Hepatocyte (in vitro differentiated cells): ENCODE measurements around the gene PSAPL1. TPM values are rescaled to one million over a fixed set of nuclear protein-coding genes. Genes with fewer than 3 reads are reported as not detected.

ENCODE experiments used
- DNase-seq: peaks from one replicate; pipeline ENCODE4 v3.0.0-alpha.2; 2016; ENCODE audit warnings: low spot score
- H2AFZ ChIP-seq: fragments of 200-600 bp; sonication (generic); 2 replicates; pipeline ENCODE4 v1.6.0; 2016; ENCODE audit warnings: antibody characterized with exemption, mild to moderate bottlenecking
- H3K27ac ChIP-seq: fragments of 200-600 bp; sonication (generic); 2 replicates; pipeline ENCODE4 v1.5.1; 2016; ENCODE audit warnings: mild to moderate bottlenecking
- H3K27me3 ChIP-seq: fragments of 200-600 bp; sonication (generic); 2 replicates; pipeline ENCODE4 v1.6.1; 2016
- H3K36me3 ChIP-seq: fragments of 200-600 bp; sonication (generic); replicated peaks from 2 replicates; pipeline ENCODE4 v1.5.1; 2016; ENCODE audit warnings: low read depth; ENCODE audit not compliant: insufficient read depth
- H3K4me1 ChIP-seq: fragments of 200-600 bp; sonication (generic); 2 replicates; pipeline ENCODE4 v1.5.1; 2016; ENCODE audit warnings: mild to moderate bottlenecking, moderate library complexity; ENCODE audit not compliant: insufficient read depth
- H3K4me2 ChIP-seq: fragments of 200-600 bp; sonication (generic); 2 replicates; pipeline ENCODE4 v1.6.0; 2016
- H3K4me3 ChIP-seq: fragments of 200-600 bp; sonication (generic); 2 replicates; pipeline ENCODE4 v1.5.1; 2016; ENCODE audit warnings: mild to moderate bottlenecking
- H3K79me2 ChIP-seq: fragments of 200-600 bp; sonication (generic); 2 replicates; pipeline ENCODE4 v1.6.0; 2017; ENCODE audit warnings: mild to moderate bottlenecking
- H3K9me2 ChIP-seq: fragments of 200-600 bp; sonication (generic); replicated peaks from 2 replicates; pipeline ENCODE4 v1.6.0; 2017; ENCODE audit warnings: mild to moderate bottlenecking; ENCODE audit not compliant: insufficient read depth
- H3K9me3 ChIP-seq: fragments of 200-600 bp; sonication (generic); 2 replicates; pipeline ENCODE4 v1.5.1; 2016; ENCODE audit warnings: low read depth, mild to moderate bottlenecking
- H4K20me1 ChIP-seq: fragments of 200-600 bp; sonication (generic); 2 replicates; pipeline ENCODE4 v1.6.0; 2016; ENCODE audit warnings: mild to moderate bottlenecking; ENCODE audit not compliant: insufficient read depth, poor library complexity, severe bottlenecking
- CTCF ChIP-seq: fragments of 200-600 bp; sonication (generic); IDR thresholded peaks from 2 replicates; pipeline ENCODE4 v1.5.1; 2016; ENCODE audit warnings: antibody characterized with exemption, mild to moderate bottlenecking; ENCODE audit not compliant: poor library complexity
- EZH2 ChIP-seq: fragments of 200-600 bp; sonication (generic); IDR thresholded peaks from 2 replicates; pipeline ENCODE4 v1.6.1; 2016; ENCODE audit warnings: antibody characterized with exemption, mild to moderate bottlenecking, borderline replicate concordance
- EZH2phosphoT487 ChIP-seq: fragments of 200-600 bp; sonication (generic); IDR thresholded peaks from one replicate; pipeline ENCODE4 v1.6.1; 2018; ENCODE audit warnings: antibody characterized with exemption, mild to moderate bottlenecking, low read depth, moderate library complexity; ENCODE audit not compliant: unreplicated experiment, severe bottlenecking
- WGBS: methylation state at CpG from one replicate; pipeline ENCODE4 v1.1.6; 2016; ENCODE audit warnings: low lambda C conversion rate; ENCODE audit errors: missing lambda C conversion rate; 5-methylcytosine and 5-hydroxymethylcytosine counted together
- polyA plus RNA-seq: library from polyadenylated mRNA; unstranded; fragments of >200 nt; fragmentation: Nextera tagmentation; extraction: Ambion mirVana; gene quantifications from 2 replicates; pipeline ENCODE4 v1.2.1, GENCODE V29; 2016
- total RNA-seq: library from RNA; depleted of rRNA; stranded (reverse); fragments of >200 nt; gene quantifications from 2 replicates; pipeline ENCODE4 v1.2.3, GENCODE V29; 2014

The PSAPL1 gene
- total and polyA plus RNA-seq, 2 experiments from 2014 or later = 4.3 to 4.4 TPM

- H3K4me2 ChIP-seq = no peak overlapping the region
- H3K4me3 ChIP-seq = no peak overlapping the region
- peak; percentile 66 for DNase-seq
- no peaks in the 10 kb centered on the region for H3K9me2 ChIP-seq
- H4K20me1 ChIP-seq = no peaks in the 10 kb centered on the region
- H3K4me1 ChIP-seq = peaks cover 30% of the 10 kb centered on the region
- H3K9me3 ChIP-seq = no peaks in the 10 kb centered on the region
- 84% methylated on average over 27 of the region's 27 CpGs for WGBS
- no peaks in the 10 kb centered on the region for H3K36me3 ChIP-seq
- no peak overlapping the region for H2AFZ ChIP-seq
- no peaks in the 10 kb centered on the region for H3K27me3 ChIP-seq
- no peaks in the 10 kb centered on the region for H3K79me2 ChIP-seq
- TF ChIP-seq EZH2phosphoT487 (no peak), CTCF (no peak), EZH2 (no peak)
- no peak overlapping the region for H3K27ac ChIP-seq
Measured at GRCh38 chr4:7431696-7432530, 2.8 kb downstream of the PSAPL1 start.

- no peaks in the 10 kb centered on the region for H3K79me2 ChIP-seq
- H3K27ac ChIP-seq = no peak overlapping the region
- H3K4me1 ChIP-seq = peaks cover 22% of the 10 kb centered on the region
- no peak overlapping the region for H2AFZ ChIP-seq
- H3K36me3 ChIP-seq = no peaks in the 10 kb centered on the region
- H3K4me2 ChIP-seq = no peak overlapping the region
- DNase-seq = no peak
- no peaks in the 10 kb centered on the region for H3K27me3 ChIP-seq
- no peaks in the 10 kb centered on the region for H3K9me2 ChIP-seq
- H4K20me1 ChIP-seq = no peaks in the 10 kb centered on the region
- WGBS = 87% methylated on average over 16 of the region's 17 CpGs
- TF ChIP-seq EZH2phosphoT487 = no peak
- TF ChIP-seq EZH2 = no peak
- TF ChIP-seq CTCF = no peak
- H3K4me3 ChIP-seq = no peak overlapping the region
- no peaks in the 10 kb centered on the region for H3K9me3 ChIP-seq
Measured at GRCh38 chr4:7430965-7431695, 3.6 kb downstream of the PSAPL1 start.

- Histone ChIP-seq H3K4me2 (no peak overlapping the region), H3K27ac (no peak overlapping the region), H4K20me1 (no peaks in the 10 kb centered on the region), H3K36me3 (no peaks in the 10 kb centered on the region), H3K27me3 (no peaks in the 10 kb centered on the region), H3K79me2 (no peaks in the 10 kb centered on the region), H3K4me3 (no peak overlapping the region), H2AFZ (no peak overlapping the region), H3K9me3 (no peaks in the 10 kb centered on the region), H3K4me1 (peaks cover 17% of the 10 kb centered on the region), H3K9me2 (no peaks in the 10 kb centered on the region)
- TF ChIP-seq CTCF = no peak
- TF ChIP-seq EZH2phosphoT487 = no peak
- TF ChIP-seq EZH2 = no peak
- peak; percentile 56 for DNase-seq
- WGBS = 50% methylated on average over 16 of the region's 16 CpGs
Measured at GRCh38 chr4:7430368-7430964, 4.3 kb downstream of the PSAPL1 start.
